CD4-positive, alpha-beta T cell (primary cell): ENCODE data around the gene ST3GAL2. TPM values are rescaled to one million over a fixed set of nuclear protein-coding genes. Genes with fewer than 3 reads are reported as not detected.

Source experiments
- ATAC-seq: fragments of 200-7000 bp; cut with Tn5 transposase; one replicate; pipeline ENCODE4 v1.10.0; 2022; ENCODE audit warnings: mild to moderate bottlenecking; ENCODE audit not compliant: poor library complexity
- CTCF ChIA-PET: fragments of 350-600 bp; sonication (Branson Sonifier 250); formaldehyde crosslinking; loops from one replicate; lab custom pipeline; 2021; ENCODE audit warnings: antibody characterized with exemption, inconsistent platforms; lab: Charles Lee
- POLR2A ChIA-PET: fragments of 350-600 bp; sonication (Branson Sonifier 250); formaldehyde crosslinking; loops from one replicate; lab custom pipeline; 2021; ENCODE audit warnings: antibody characterized with exemption, inconsistent platforms; lab: Charles Lee
- DNase-seq, 14 experiments: peaks; one replicate each; pipeline ENCODE4 v3.0.0-alpha.2; 2013 to 2020; ENCODE audit warnings: mixed read lengths in 2 of 14
- H3K27ac ChIP-seq, 2 donors: one replicate each; pipeline versions ENCODE4 v1.5.1 to v1.7.0; 2013; ENCODE audit warnings: low read length in 2 of 2, low read depth in 1 of 2, mild to moderate bottlenecking in 1 of 2
- H3K27me3 ChIP-seq, 2 experiments: 1 replicate in 1 of 2; 2 replicates in 1 of 2; pipeline versions ENCODE4 v1.6.1 to v1.7.0; 2013; ENCODE audit warnings: low read length in 2 of 2, control low read depth in 1 of 2, mild to moderate bottlenecking in 1 of 2, moderate library complexity in 1 of 2; ENCODE audit not compliant: insufficient read depth in 2 of 2, control insufficient read depth in 1 of 2
- H3K36me3 ChIP-seq: one replicate; pipeline ENCODE4 v1.6.1; 2013; ENCODE audit warnings: low read length, control low read depth; ENCODE audit not compliant: insufficient read depth
- H3K4me1 ChIP-seq: one replicate; pipeline ENCODE4 v1.6.1; 2013; ENCODE audit warnings: low read length, control low read depth; ENCODE audit not compliant: insufficient read depth
- H3K4me3 ChIP-seq: one replicate; pipeline ENCODE4 v1.5.1; 2013; ENCODE audit warnings: mild to moderate bottlenecking, low read length, moderate library complexity
- H3K9me3 ChIP-seq, 2 experiments: 1 replicate in 1 of 2; 2 replicates in 1 of 2; pipeline versions ENCODE4 v1.6.1 to v1.7.0; 2013; ENCODE audit warnings: low read length in 2 of 2, mild to moderate bottlenecking in 2 of 2, control low read depth in 1 of 2, moderate library complexity in 1 of 2; ENCODE audit not compliant: control insufficient read depth in 1 of 2, insufficient read depth in 1 of 2
- H3K27ac Mint-ChIP-seq: one replicate; pipeline ENCODE4 v1.8.0; 2020; ENCODE audit warnings: mixed read lengths
- H3K27me3 Mint-ChIP-seq: one replicate; pipeline ENCODE4 v1.8.0; 2021; ENCODE audit warnings: mixed read lengths
- H3K36me3 Mint-ChIP-seq: one replicate; pipeline ENCODE4 v1.8.0; 2021; ENCODE audit warnings: low read depth, mixed read lengths
- H3K4me1 Mint-ChIP-seq: one replicate; pipeline ENCODE4 v1.8.0; 2021; ENCODE audit warnings: low read depth, mixed read lengths
- H3K4me3 Mint-ChIP-seq: one replicate; pipeline ENCODE4 v1.8.0; 2020; ENCODE audit warnings: mild to moderate bottlenecking, mixed read lengths
- H3K9me3 Mint-ChIP-seq: one replicate; pipeline ENCODE4 v1.8.0; 2020; ENCODE audit warnings: mixed read lengths
- CTCF ChIP-seq: fragments of 200-600 bp; IDR thresholded peaks from one replicate; pipeline ENCODE4 v1.8.0; 2022; ENCODE audit warnings: antibody characterized with exemption, mild to moderate bottlenecking
- intact Hi-C, 2 experiments: fragments of 100-400 bp; cut with DNase I in 1 of 2; cut with micrococcal nuclease in 1 of 2; formaldehyde crosslinking; loops; one replicate each; pipeline versions ENCODE4 v1.15.1 to v1.9.0; 2023 to 2025; cut with DNase I, micrococcal nuclease
- total RNA-seq, 174 experiments: library from RNA in 2 of 174; stranded (reverse) in 2 of 174; gene quantifications; one replicate each; pipeline ENCODE4 v1.2.3 and lab custom pipeline; 2021 to 2026

Gene ST3GAL2
- total RNA-seq, 2 experiments from 2014 or later: 9.8 to 11.1 TPM

GRCh38 chr16:70482624-70483023 lies 43.7 kb upstream of the ST3GAL2 start:
- CTCF ChIA-PET: no interaction called here
- DNase-seq (no peak), ATAC-seq (no peak)
- Histone ChIP-seq H3K4me3 (no peak overlapping the region), H3K9me3 (no peaks in the 10 kb centered on the region), H3K4me1 (peaks cover 11% of the 10 kb centered on the region), H3K27ac (no peak overlapping the region), H3K27me3 (no peaks in the 10 kb centered on the region), H3K36me3 (peaks cover 58% of the 10 kb centered on the region)
- H3K27ac Mint-ChIP-seq: no peak overlapping the region
- no peak overlapping the region for H3K4me3 Mint-ChIP-seq
- H3K4me1 Mint-ChIP-seq: no peaks in the 10 kb centered on the region
- intact Hi-C loops: no loop called here
- no peaks in the 10 kb centered on the region for H3K27me3 Mint-ChIP-seq
- H3K36me3 Mint-ChIP-seq: peaks cover 52% of the 10 kb centered on the region
- H3K9me3 Mint-ChIP-seq: no peaks in the 10 kb centered on the region
- POLR2A ChIA-PET: no interaction called here
- TF ChIP-seq CTCF: no peak

- peaks cover 11% of the 10 kb centered on the region for H3K4me1 ChIP-seq
- no peak for TF ChIP-seq CTCF
- Mint-ChIP-seq H3K36me3 (peaks cover 56% of the 10 kb centered on the region), H3K27me3 (no peaks in the 10 kb centered on the region), H3K4me3 (no peak overlapping the region), H3K4me1 (no peaks in the 10 kb centered on the region), H3K9me3 (no peaks in the 10 kb centered on the region), H3K27ac (no peak overlapping the region)
- no peak overlapping the region for H3K27ac ChIP-seq
- H3K9me3 ChIP-seq: no peaks in the 10 kb centered on the region
- ChIA-PET CTCF (no interaction called here), POLR2A (no interaction called here)
- ATAC-seq: no peak
- DNase-seq: no peak
- H3K4me3 ChIP-seq: no peak overlapping the region
- peaks cover 55% of the 10 kb centered on the region for H3K36me3 ChIP-seq
- no peaks in the 10 kb centered on the region for H3K27me3 ChIP-seq
- intact Hi-C loops: no loop called here
Observed at GRCh38 chr16:70481929-70482536, 43.1 kb upstream of the ST3GAL2 start.

GRCh38 chr16:70480127-70481105 lies 41.5 kb upstream of the ST3GAL2 start:
- DNase-seq (no peak), ATAC-seq (no peak)
- Histone ChIP-seq H3K4me1 (peaks cover 11% of the 10 kb centered on the region), H3K4me3 (no peak overlapping the region), H3K27ac (no peak overlapping the region), H3K9me3 (no peaks in the 10 kb centered on the region), H3K36me3 (peaks cover 57% of the 10 kb centered on the region), H3K27me3 (no peaks in the 10 kb centered on the region)
- Mint-ChIP-seq H3K4me3 (no peak overlapping the region), H3K36me3 (peaks cover 56% of the 10 kb centered on the region), H3K27me3 (no peaks in the 10 kb centered on the region), H3K9me3 (no peaks in the 10 kb centered on the region), H3K27ac (no peak overlapping the region), H3K4me1 (no peaks in the 10 kb centered on the region)
- ChIA-PET POLR2A (no interaction called here), CTCF (no interaction called here)
- intact Hi-C loops: no loop called here
- TF ChIP-seq CTCF: no peak
